B cell (primary cell): ENCODE results near the gene DPP10. TPM values are rescaled to one million over a fixed set of nuclear protein-coding genes. Genes with fewer than 3 reads are reported as not detected.

Experiments
- ATAC-seq: fragments of 200-7000 bp; cut with Tn5 transposase; one replicate; pipeline ENCODE4 v1.10.0; 2021; ENCODE audit warnings: low read depth, mild to moderate bottlenecking, moderate number of reproducible peaks, moderate library complexity
- CTCF ChIA-PET: fragments of 350-600 bp; sonication (Branson Sonifier 250); formaldehyde crosslinking; loops from one replicate; lab custom pipeline; 2021; ENCODE audit warnings: antibody characterized with exemption, inconsistent platforms; lab: Charles Lee
- POLR2A ChIA-PET: fragments of 350-600 bp; sonication (Branson Sonifier 250); formaldehyde crosslinking; loops from one replicate; lab custom pipeline; 2021; ENCODE audit warnings: antibody characterized with exemption; lab: Charles Lee
- DNase-seq: peaks from one replicate; pipeline ENCODE4 v3.0.0; 2013
- H2AFZ ChIP-seq: 2 replicates; pipeline ENCODE4 v1.6.1; 2012; ENCODE audit warnings: mild to moderate bottlenecking, low read depth, low read length; ENCODE audit not compliant: insufficient read depth, poor library complexity, severe bottlenecking
- H3K27ac ChIP-seq, 2 donors: 1 replicate in 1 of 2; 2 replicates in 1 of 2; pipeline ENCODE4 v1.5.1; 2012 to 2013; ENCODE audit warnings: low read length in 2 of 2, mild to moderate bottlenecking in 2 of 2, moderate library complexity in 1 of 2
- H3K27me3 ChIP-seq, 4 experiments: fragments of 200-600 bp in 1 of 4; sonication (generic) in 1 of 4; replicated peaks in 1 of 4; 1 replicate in 2 of 4; 2 replicates in 2 of 4; pipeline versions ENCODE4 v1.6.1 to v1.7.0; 2013 to 2016; ENCODE audit warnings: low read length in 3 of 4, mild to moderate bottlenecking in 2 of 4, mixed read lengths in 1 of 4, moderate library complexity in 1 of 4; ENCODE audit not compliant: insufficient read depth in 4 of 4, control insufficient read depth in 3 of 4; ENCODE audit errors: control extremely low read depth in 1 of 4
- H3K36me3 ChIP-seq, 2 experiments: replicated peaks in 1 of 2; 1 replicate in 1 of 2; 2 replicates in 1 of 2; pipeline versions ENCODE4 v1.6.1 to v1.7.1; 2013; ENCODE audit warnings: low read length in 1 of 2; ENCODE audit not compliant: insufficient read depth in 2 of 2, control insufficient read depth in 1 of 2; ENCODE audit errors: control extremely low read depth in 1 of 2, extremely low read depth in 1 of 2
- H3K4me1 ChIP-seq, 2 donors: fragments of 200-600 bp in 1 of 2; sonication (generic) in 1 of 2; 1 replicate in 1 of 2; 2 replicates in 1 of 2; pipeline versions ENCODE4 v1.5.1 to v1.6.1; 2013 to 2017; ENCODE audit warnings: low read length in 2 of 2; ENCODE audit not compliant: control insufficient read depth in 2 of 2, insufficient read depth in 2 of 2
- H3K4me2 ChIP-seq: replicated peaks from 2 replicates; pipeline ENCODE3; 2012; ENCODE audit warnings: mild to moderate bottlenecking, low read depth, low read length; ENCODE audit not compliant: poor library complexity, severe bottlenecking
- H3K4me3 ChIP-seq, 5 experiments: fragments of 200-600 bp in 1 of 5; sonication (generic) in 1 of 5; 1 replicate in 3 of 5; 2 replicates in 2 of 5; pipeline versions ENCODE4 v1.5.1 to v1.7.0; 2011 to 2016; ENCODE audit warnings: low read length in 4 of 5, mild to moderate bottlenecking in 4 of 5, low read depth in 2 of 5, control low read depth in 1 of 5, moderate library complexity in 1 of 5; ENCODE audit not compliant: insufficient read depth in 1 of 5; ENCODE audit errors: control extremely low read depth in 1 of 5, extremely low read depth in 1 of 5
- H3K79me2 ChIP-seq: fragments of 200-600 bp; sonication (generic); one replicate; pipeline ENCODE4 v1.6.0; 2016; ENCODE audit warnings: low read length; ENCODE audit not compliant: control insufficient read depth, insufficient read depth
- H3K9ac ChIP-seq: fragments of 200-600 bp; sonication (generic); 2 replicates; pipeline ENCODE4 v1.6.1; 2017; ENCODE audit warnings: mild to moderate bottlenecking, low read length, moderate library complexity
- H3K9me3 ChIP-seq, 3 donors: one replicate each; pipeline versions ENCODE4 v1.6.1 to v1.7.1; 2013; ENCODE audit warnings: low read length in 2 of 3; ENCODE audit not compliant: control insufficient read depth in 2 of 3, insufficient read depth in 1 of 3; ENCODE audit errors: control extremely low read depth in 1 of 3
- H4K20me1 ChIP-seq: 2 replicates; pipeline ENCODE4 v1.6.0; 2012; ENCODE audit warnings: mild to moderate bottlenecking, low read length; ENCODE audit not compliant: insufficient read depth, control insufficient read depth, poor library complexity, severe bottlenecking
- H3K27ac Mint-ChIP-seq: one replicate; pipeline ENCODE4 v1.8.0; 2021; ENCODE audit warnings: mixed read lengths
- H3K27me3 Mint-ChIP-seq: one replicate; pipeline ENCODE4 v1.8.0; 2021; ENCODE audit warnings: mixed read lengths
- H3K4me1 Mint-ChIP-seq: one replicate; pipeline ENCODE4 v1.8.0; 2021; ENCODE audit warnings: mixed read lengths
- H3K4me3 Mint-ChIP-seq: one replicate; pipeline ENCODE4 v1.8.0; 2021; ENCODE audit warnings: mixed read lengths
- H3K9me3 Mint-ChIP-seq: one replicate; pipeline ENCODE4 v1.8.0; 2022; ENCODE audit warnings: mixed read lengths; ENCODE audit not compliant: insufficient read depth
- CTCF ChIP-seq: fragments of 200-600 bp; IDR thresholded peaks from one replicate; pipeline ENCODE4 v1.8.0; 2022; ENCODE audit warnings: antibody characterized with exemption, mild to moderate bottlenecking
- EZH2 ChIP-seq: IDR thresholded peaks from 2 replicates; pipeline ENCODE4 v1.6.1; 2012; ENCODE audit warnings: borderline replicate concordance, low read depth, mild to moderate bottlenecking, moderate library complexity, low read length; ENCODE audit not compliant: insufficient read depth, poor library complexity, severe bottlenecking
- WGBS: methylation state at CpG from one replicate; pipeline ENCODE4 v1.1.5; 2013; ENCODE audit warnings: missing lambda C conversion rate; ENCODE audit not compliant: insufficient coverage; 5-methylcytosine and 5-hydroxymethylcytosine counted together
- intact Hi-C: fragments of 100-400 bp; cut with micrococcal nuclease; formaldehyde crosslinking; loops from one replicate; pipeline ENCODE4 v1.10.0; 2022
- polyA plus RNA-seq: library from polyadenylated mRNA; depleted of rRNA; stranded (reverse); fragments of >200 nt; gene quantifications from 2 replicates; pipeline ENCODE4 v1.2.3, GENCODE V29; 2012
- total RNA-seq, 2 donors: library from RNA; stranded (reverse); fragments of 120-200 nt in 1 of 2; gene quantifications; 1 replicate in 1 of 2; 2 replicates in 1 of 2; pipeline versions ENCODE4 v1.2.3 to v1.2.4, GENCODE V29; 2013 to 2022

The DPP10 gene
- total and polyA plus RNA-seq, 2 donors (not counting 1 experiment from before 2014, with no cell fraction given) = not detected

- H4K20me1 ChIP-seq = no peaks in the 10 kb centered on the region
- no peak overlapping the region for H3K9ac ChIP-seq
- no peaks in the 10 kb centered on the region for H3K4me1 ChIP-seq
- H3K79me2 ChIP-seq = no peaks in the 10 kb centered on the region
- no peaks in the 10 kb centered on the region for H3K36me3 ChIP-seq
- no peak for TF ChIP-seq EZH2
- no peak for TF ChIP-seq CTCF
- H3K4me2 ChIP-seq = no peak overlapping the region
- Mint-ChIP-seq H3K27ac (no peak overlapping the region), H3K27me3 (no peaks in the 10 kb centered on the region), H3K9me3 (peaks cover 13% of the 10 kb centered on the region), H3K4me1 (no peaks in the 10 kb centered on the region), H3K4me3 (no peak overlapping the region)
- no peak overlapping the region for H2AFZ ChIP-seq
- H3K9me3 ChIP-seq = peaks cover 0 to 5% (median 0%) of the 10 kb centered on the region in 3 donors
- H3K27me3 ChIP-seq = no peaks in the 10 kb centered on the region
- H3K27ac ChIP-seq = no peak overlapping the region
- DNase-seq (no peak), ATAC-seq (no peak)
- POLR2A ChIA-PET = no interaction called here
- intact Hi-C loops = no loop called here
- CTCF ChIA-PET = interaction anchor here (0.7 kb wide), 1 partner anchor 61 kb away, joined by 3 read pairs; no protein-coding TSS in a partner anchor
- no peak overlapping the region for H3K4me3 ChIP-seq
Observed at GRCh38 chr2:115572746-115573145, 1130.3 kb downstream of the DPP10 start.

- WGBS = 93% methylated on average over 4 of the region's 4 CpGs
- POLR2A ChIA-PET = no interaction called here
- no peak overlapping the region for H3K4me3 Mint-ChIP-seq
- H3K27ac Mint-ChIP-seq = no peak overlapping the region
- H2AFZ ChIP-seq = no peak overlapping the region
- no peak overlapping the region for H3K9ac ChIP-seq
- intact Hi-C loops = no loop called here
- no peaks in the 10 kb centered on the region for H3K79me2 ChIP-seq
- no peaks in the 10 kb centered on the region for H3K27me3 Mint-ChIP-seq
- CTCF ChIA-PET = no interaction called here
- H4K20me1 ChIP-seq = no peaks in the 10 kb centered on the region
- no peaks in the 10 kb centered on the region for H3K4me1 Mint-ChIP-seq
- H3K9me3 Mint-ChIP-seq = peaks cover 12% of the 10 kb centered on the region
- H3K27me3 ChIP-seq = no peaks in the 10 kb centered on the region
- no peak overlapping the region for H3K27ac ChIP-seq
- DNase-seq (no peak), ATAC-seq (no peak)
- no peaks in the 10 kb centered on the region for H3K4me1 ChIP-seq
- H3K9me3 ChIP-seq = no peaks in the 10 kb centered on the region
- TF ChIP-seq CTCF (no peak), EZH2 (no peak)
- H3K36me3 ChIP-seq = no peaks in the 10 kb centered on the region
- H3K4me2 ChIP-seq = no peak overlapping the region
- H3K4me3 ChIP-seq = no peak overlapping the region
Observed at GRCh38 chr2:115573756-115574155, 1131.3 kb downstream of the DPP10 start.
